Measurements from ENCODE around the gene EPHB3. TPM values are rescaled to one million over a fixed set of nuclear protein-coding genes. Genes with fewer than 3 reads are reported as not detected.
A peak's percentile ranks its signal among the peaks of the same experiment; 100 is the strongest.

Gene EPHB3
- total and polyA plus RNA-seq, 2 donors, result 5.1 to 28.0 TPM

DNA sequence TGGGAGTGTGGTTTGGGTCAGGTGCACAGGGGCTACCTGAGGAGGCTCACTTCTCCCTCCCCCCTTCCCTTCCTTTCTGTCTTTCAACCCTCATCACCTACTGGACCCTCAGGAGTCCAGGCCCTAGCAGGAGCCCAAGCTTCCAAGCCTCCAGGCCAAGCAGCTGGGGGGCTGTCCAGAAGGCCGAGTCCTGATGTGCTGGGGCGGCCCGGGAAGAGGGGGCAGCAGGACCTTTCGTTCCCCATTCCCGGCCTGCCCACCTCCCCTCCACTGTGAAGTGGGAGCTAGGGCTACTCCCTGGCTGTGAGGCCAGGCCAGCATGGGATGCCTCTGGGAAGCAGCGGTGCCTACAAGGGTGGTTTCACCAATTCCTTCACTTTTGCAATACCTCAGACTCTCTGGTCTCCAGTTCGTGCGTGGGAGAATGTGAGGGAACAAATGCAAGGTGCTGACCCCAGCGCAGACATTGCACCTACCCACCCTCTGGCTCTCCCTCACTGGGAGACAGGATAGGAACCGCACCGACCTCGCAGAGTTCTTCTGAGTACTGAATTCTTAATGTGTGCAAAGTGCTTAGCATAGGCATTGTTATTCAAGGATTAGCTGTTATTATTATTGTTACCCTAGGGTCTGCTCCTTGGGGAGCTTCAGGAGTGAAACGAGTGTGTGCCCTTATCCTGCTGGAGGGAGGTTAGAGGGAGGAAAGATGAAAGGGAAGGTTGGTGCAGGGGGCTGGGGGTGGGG, 2.5 kb downstream of the EPHB3 start:
- no peak for DNase-seq (ENCODE audit: extremely low spot score)
- peak overlapping the region; percentile 14 for H3K27ac ChIP-seq (ENCODE audit: low read depth)
- no peaks in the 10 kb centered on the region for H3K4me1 ChIP-seq (ENCODE audit: insufficient read depth)
- H3K4me3 ChIP-seq (ENCODE audit: low read depth, low read length), result no peak overlapping the region
- H3K36me3 ChIP-seq (ENCODE audit: insufficient read depth), result no peaks in the 10 kb centered on the region
- WGBS, result 52% methylated on average over 13 of the region's 13 CpGs

- Histone ChIP-seq H3K4me1 (ENCODE audit: insufficient read depth) (no peaks in the 10 kb centered on the region), H3K36me3 (ENCODE audit: insufficient read depth) (no peaks in the 10 kb centered on the region), H3K27ac (ENCODE audit: low read depth) (peak overlapping the region; percentile 43), H3K4me3 (ENCODE audit: low read depth, low read length) (no peak overlapping the region)
- DNase-seq (ENCODE audit: extremely low spot score), result no peak
- WGBS, result 70% methylated on average over 5 of the region's 5 CpGs
Measured at GRCh38 chr3:184564685-184565385, 3.2 kb downstream of the EPHB3 start.

GRCh38 chr3:184565421-184566211, 4.0 kb downstream of the EPHB3 start:
- Histone ChIP-seq H3K36me3 (ENCODE audit: insufficient read depth) (no peaks in the 10 kb centered on the region), H3K4me3 (ENCODE audit: low read depth, low read length) (no peak overlapping the region), H3K4me1 (ENCODE audit: insufficient read depth) (no peaks in the 10 kb centered on the region), H3K27ac (ENCODE audit: low read depth) (peak overlapping the region; percentile 74)
- 29% methylated on average over 14 of the region's 14 CpGs for WGBS
- DNase-seq (ENCODE audit: extremely low spot score), result peak; percentile 75

- H3K4me3 ChIP-seq (ENCODE audit: low read depth, low read length), result no peak overlapping the region
- H3K4me1 ChIP-seq (ENCODE audit: insufficient read depth), result no peaks in the 10 kb centered on the region
- 69% methylated on average over 14 of the region's 14 CpGs for WGBS
- H3K27ac ChIP-seq (ENCODE audit: low read depth), result peak overlapping the region; percentile 74
- no peak for DNase-seq (ENCODE audit: extremely low spot score)
- H3K36me3 ChIP-seq (ENCODE audit: insufficient read depth), result no peaks in the 10 kb centered on the region
Measured at GRCh38 chr3:184566441-184567414, 5.1 kb downstream of the EPHB3 start.

DNA sequence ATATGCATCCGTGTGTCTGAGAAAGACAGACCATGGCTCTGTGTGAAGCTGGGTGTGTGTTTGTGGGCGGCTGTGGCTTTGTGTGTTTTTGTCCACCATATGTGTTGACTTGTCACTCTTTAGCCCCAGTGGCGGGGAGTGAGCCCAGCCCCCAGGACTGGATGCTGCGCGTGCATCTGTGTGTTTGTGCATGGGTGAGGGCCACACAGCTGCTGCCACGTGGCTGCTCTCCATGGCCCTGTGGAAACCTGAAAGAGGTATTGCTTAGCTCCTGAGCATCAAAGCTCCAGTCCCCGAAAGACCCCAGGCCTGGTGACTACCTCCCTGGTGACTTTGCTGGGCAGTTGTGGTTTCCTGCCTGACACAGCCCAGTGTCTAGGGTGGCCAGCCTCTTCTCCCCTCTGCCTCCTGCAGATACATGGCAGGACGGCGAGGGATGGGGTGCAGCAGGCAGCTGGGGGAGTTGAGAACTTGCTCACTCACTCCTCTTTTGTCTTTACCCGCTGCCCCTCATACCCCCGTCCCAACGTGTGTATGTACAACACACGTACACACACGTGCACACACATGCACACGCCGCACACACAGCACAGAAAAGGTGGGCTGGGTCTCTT, 6.5 kb downstream of the EPHB3 start:
- H3K36me3 ChIP-seq (ENCODE audit: insufficient read depth), result no peaks in the 10 kb centered on the region
- DNase-seq (ENCODE audit: extremely low spot score), result no peak
- no peaks in the 10 kb centered on the region for H3K4me1 ChIP-seq (ENCODE audit: insufficient read depth)
- no peak overlapping the region for H3K27ac ChIP-seq (ENCODE audit: low read depth)
- H3K4me3 ChIP-seq (ENCODE audit: low read depth, low read length), result peak overlapping the region; percentile 44
- WGBS, result 43% methylated on average over 16 of the region's 16 CpGs

GRCh38 chr3:184568560-184568923, 7.0 kb downstream of the EPHB3 start:
- no peak overlapping the region for H3K27ac ChIP-seq (ENCODE audit: low read depth)
- DNase-seq (ENCODE audit: extremely low spot score), result no peak
- WGBS, result 3% methylated on average over 16 of the region's 16 CpGs
- no peaks in the 10 kb centered on the region for H3K4me1 ChIP-seq (ENCODE audit: insufficient read depth)
- H3K36me3 ChIP-seq (ENCODE audit: insufficient read depth), result no peaks in the 10 kb centered on the region
- H3K4me3 ChIP-seq (ENCODE audit: low read depth, low read length), result peak overlapping the region; percentile 44

- DNase-seq (ENCODE audit: extremely low spot score), result peak; percentile 95
- Histone ChIP-seq H3K4me1 (ENCODE audit: insufficient read depth) (no peaks in the 10 kb centered on the region), H3K4me3 (ENCODE audit: low read depth, low read length) (peak overlapping the region; percentile 44), H3K36me3 (ENCODE audit: insufficient read depth) (no peaks in the 10 kb centered on the region), H3K27ac (ENCODE audit: low read depth) (no peak overlapping the region)
- 3% methylated on average over 68 of the region's 68 CpGs for WGBS
Measured at GRCh38 chr3:184568924-184569829, 7.6 kb downstream of the EPHB3 start.

DNA sequence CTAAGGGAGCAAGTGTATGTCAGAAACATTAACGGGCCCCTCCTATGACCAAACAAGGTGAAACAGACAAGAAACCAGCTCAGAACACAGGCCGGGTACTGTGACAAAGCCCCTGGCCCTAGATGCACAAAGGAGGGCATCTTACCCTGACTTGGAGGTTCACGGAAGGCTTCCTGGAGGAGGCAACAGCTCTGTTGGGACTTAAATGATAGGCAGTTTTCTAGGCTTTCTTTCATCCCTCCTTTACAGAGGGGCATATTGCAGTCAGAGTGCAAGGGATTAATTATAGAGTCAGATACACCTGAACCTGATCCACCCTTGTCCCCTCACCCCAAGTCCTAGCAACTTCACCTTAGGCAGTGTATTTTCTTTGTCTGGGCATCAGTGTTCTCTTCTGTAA, 8.4 kb downstream of the EPHB3 start:
- DNase-seq (ENCODE audit: extremely low spot score), result no peak
- 59% methylated on average over 3 of the region's 3 CpGs for WGBS
- Histone ChIP-seq H3K4me3 (ENCODE audit: low read depth, low read length) (no peak overlapping the region), H3K36me3 (ENCODE audit: insufficient read depth) (no peaks in the 10 kb centered on the region), H3K27ac (ENCODE audit: low read depth) (no peak overlapping the region), H3K4me1 (ENCODE audit: insufficient read depth) (no peaks in the 10 kb centered on the region)

DNA sequence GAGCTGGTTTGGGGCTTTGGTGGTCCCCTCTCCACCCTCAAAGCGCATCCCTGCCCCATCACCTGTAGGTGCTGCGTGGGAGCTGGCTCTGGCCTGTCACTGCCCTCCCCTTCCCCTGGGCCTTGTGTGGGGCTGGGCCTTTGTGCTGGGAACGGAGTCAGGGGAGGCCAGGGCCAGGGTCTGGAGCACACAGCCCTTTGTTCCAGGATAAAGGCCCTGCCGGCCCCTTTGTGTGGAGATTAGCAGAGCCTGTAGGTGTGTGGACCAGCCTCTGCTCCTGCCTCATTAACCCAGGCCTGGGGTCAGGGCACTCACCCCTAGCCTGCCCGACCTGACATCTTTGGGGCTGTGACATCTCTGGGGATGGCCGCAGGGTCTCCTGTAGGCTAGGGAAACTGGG, 8.9 kb downstream of the EPHB3 start:
- Histone ChIP-seq H3K4me3 (ENCODE audit: low read depth, low read length) (no peak overlapping the region), H3K27ac (ENCODE audit: low read depth) (no peak overlapping the region), H3K36me3 (ENCODE audit: insufficient read depth) (no peaks in the 10 kb centered on the region), H3K4me1 (ENCODE audit: insufficient read depth) (no peaks in the 10 kb centered on the region)
- 90% methylated on average over 6 of the region's 6 CpGs for WGBS
- DNase-seq (ENCODE audit: extremely low spot score), result no peak

DNA sequence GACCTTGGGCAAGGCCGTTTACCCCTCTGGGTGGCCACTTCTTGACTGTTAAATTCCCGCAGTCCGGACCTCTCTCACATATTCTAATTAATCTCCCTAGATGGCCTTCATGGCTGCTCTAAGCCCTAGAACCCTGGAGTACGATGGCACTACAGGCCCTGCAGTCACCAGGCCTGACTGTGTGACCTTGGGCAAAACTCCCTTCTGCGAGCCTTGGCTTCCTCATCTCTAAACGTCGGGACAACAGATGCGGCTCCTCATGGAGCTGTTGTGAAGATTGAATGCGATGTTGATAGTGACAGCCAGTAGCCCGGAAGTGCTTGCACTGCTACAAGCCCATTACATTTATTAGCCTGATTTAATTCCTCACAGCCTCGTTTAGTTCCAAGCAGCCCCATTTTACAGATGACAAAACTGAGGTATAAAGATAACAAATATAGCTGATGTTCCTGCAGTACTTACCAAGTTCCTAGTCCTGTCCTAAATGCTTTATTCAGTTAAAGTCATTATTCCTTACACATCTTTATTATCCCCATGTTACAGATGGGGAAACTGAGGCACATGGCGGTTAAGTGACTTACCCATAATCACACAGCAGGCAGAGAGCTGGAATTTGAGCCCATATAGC, 10.3 kb downstream of the EPHB3 start:
- Histone ChIP-seq H3K4me3 (ENCODE audit: low read depth, low read length) (no peak overlapping the region), H3K36me3 (ENCODE audit: insufficient read depth) (peaks cover 3% of the 10 kb centered on the region), H3K4me1 (ENCODE audit: insufficient read depth) (no peaks in the 10 kb centered on the region), H3K27ac (ENCODE audit: low read depth) (no peak overlapping the region)
- DNase-seq (ENCODE audit: extremely low spot score), result no peak
- 83% methylated on average over 12 of the region's 12 CpGs for WGBS

DNA sequence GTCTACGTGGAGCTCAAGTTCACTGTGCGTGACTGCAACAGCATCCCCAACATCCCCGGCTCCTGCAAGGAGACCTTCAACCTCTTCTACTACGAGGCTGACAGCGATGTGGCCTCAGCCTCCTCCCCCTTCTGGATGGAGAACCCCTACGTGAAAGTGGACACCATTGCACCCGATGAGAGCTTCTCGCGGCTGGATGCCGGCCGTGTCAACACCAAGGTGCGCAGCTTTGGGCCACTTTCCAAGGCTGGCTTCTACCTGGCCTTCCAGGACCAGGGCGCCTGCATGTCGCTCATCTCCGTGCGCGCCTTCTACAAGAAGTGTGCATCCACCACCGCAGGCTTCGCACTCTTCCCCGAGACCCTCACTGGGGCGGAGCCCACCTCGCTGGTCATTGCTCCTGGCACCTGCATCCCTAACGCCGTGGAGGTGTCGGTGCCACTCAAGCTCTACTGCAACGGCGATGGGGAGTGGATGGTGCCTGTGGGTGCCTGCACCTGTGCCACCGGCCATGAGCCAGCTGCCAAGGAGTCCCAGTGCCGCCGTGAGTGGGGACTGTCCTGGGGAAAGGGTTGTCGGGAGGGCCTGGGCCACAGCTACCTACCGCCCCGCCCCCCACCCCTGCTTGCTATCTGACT, 11.2 kb downstream of the EPHB3 start:
- no peak overlapping the region for H3K27ac ChIP-seq (ENCODE audit: low read depth)
- 87% methylated on average over 33 of the region's 33 CpGs for WGBS
- no peak for DNase-seq (ENCODE audit: extremely low spot score)
- peaks cover 3% of the 10 kb centered on the region for H3K36me3 ChIP-seq (ENCODE audit: insufficient read depth)
- no peaks in the 10 kb centered on the region for H3K4me1 ChIP-seq (ENCODE audit: insufficient read depth)
- no peak overlapping the region for H3K4me3 ChIP-seq (ENCODE audit: low read depth, low read length)
